Kidney (tissue), 14 donors: ENCODE results near the gene TAGLN2. TPM values are rescaled to one million over a fixed set of nuclear protein-coding genes. Genes with fewer than 3 reads are reported as not detected.

Experiments
- DNase-seq, 5 donors: peaks; one replicate each; pipeline ENCODE4 v3.0.0-alpha.2; 2013 to 2020
- FAIRE-seq: peaks from 2 replicates; lab custom pipeline; 2012; peaks lifted over from hg19 to GRCh38; lab: Jason Lieb, UNC
- H3K27ac ChIP-seq, 2 donors: one replicate each; pipeline ENCODE4 v1.7.0; 2013; ENCODE audit warnings: low read depth in 2 of 2, low read length in 2 of 2, inconsistent platforms in 1 of 2
- H3K27me3 ChIP-seq: one replicate; pipeline ENCODE4 v1.7.1; 2013; ENCODE audit warnings: low read length, inconsistent platforms; ENCODE audit not compliant: control insufficient read depth, insufficient read depth
- H3K36me3 ChIP-seq, 3 donors: one replicate each; pipeline versions ENCODE4 v1.7.0 to v1.7.1; 2013; ENCODE audit warnings: low read length in 3 of 3, control low read depth in 1 of 3, inconsistent platforms in 1 of 3; ENCODE audit not compliant: insufficient read depth in 3 of 3, control insufficient read depth in 2 of 3
- H3K4me1 ChIP-seq, 3 donors: one replicate each; pipeline versions ENCODE4 v1.7.0 to v1.7.1; 2013; ENCODE audit warnings: low read length in 3 of 3, inconsistent platforms in 1 of 3, low read depth in 1 of 3; ENCODE audit not compliant: control insufficient read depth in 2 of 3, insufficient read depth in 2 of 3
- H3K4me3 ChIP-seq, 3 donors: one replicate each; pipeline versions ENCODE4 v1.7.0 to v1.8.1; 2013; ENCODE audit warnings: low read length in 3 of 3, control low read depth in 1 of 3, inconsistent platforms in 1 of 3
- H3K9ac ChIP-seq, 3 donors: one replicate each; pipeline versions ENCODE4 v1.7.0 to v1.7.1; 2013; ENCODE audit warnings: low read length in 3 of 3, control low read depth in 1 of 3, inconsistent platforms in 1 of 3
- H3K9me3 ChIP-seq, 3 donors: one replicate each; pipeline versions ENCODE4 v1.7.0 to v1.7.1; 2013; ENCODE audit warnings: low read length in 3 of 3, control low read depth in 1 of 3, inconsistent platforms in 1 of 3; ENCODE audit not compliant: control insufficient read depth in 2 of 3, insufficient read depth in 1 of 3
- CTCF ChIP-seq: IDR thresholded peaks from 3 replicates; pipeline ENCODE4 v1.5.1; 2012; ENCODE audit warnings: mild to moderate bottlenecking, moderate library complexity, borderline replicate concordance; ENCODE audit not compliant: insufficient read depth; ENCODE audit errors: extremely low read depth
- intact Hi-C: fragments of 100-400 bp; cut with DNase I; formaldehyde crosslinking; loops from one replicate; pipeline ENCODE4 v1.11.1; 2022
- polyA plus RNA-seq: library from polyadenylated mRNA; stranded (reverse); fragments of 350-450 nt; fragmentation: Illumina TruSeq; extraction: RNeasy Lipid Tissue Mini Kit (QIAGEN cat#74804); gene quantifications from one replicate; pipeline ENCODE4 v1.2.3, GENCODE V29; 2014; ENCODE audit warnings: low read depth, low replicate concordance; ENCODE audit not compliant: insufficient read depth
- total RNA-seq: library from RNA; stranded (reverse); fragmentation: NEBNext Ultra II Directional; extraction: Animal tissue kit (Norgen Biotek cat#: 25700); gene quantifications from one replicate; pipeline ENCODE4 v1.2.1, GENCODE V29; 2021
- donor health status: control.
- donor health status: control.
- donor health status: control.
- donor health status: control.
- donor health status: control.
- donor health status: DM: yes; HTN: yes; CAD: no.
- donor health status: Normal renal cell carcinoma (clear cell type).

The TAGLN2 gene
- total and polyA plus RNA-seq, 2 donors from 2014 or later = 223 to 358 TPM

- H3K36me3 ChIP-seq = no peaks in the 10 kb centered on the region
- H3K9me3 ChIP-seq = no peaks in the 10 kb centered on the region
- H3K27ac ChIP-seq = no peak overlapping the region
- no peak overlapping the region for H3K4me3 ChIP-seq
- intact Hi-C loops = no loop called here
- DNase-seq = peak in 1 of 5 donors; percentile 35
- no peaks in the 10 kb centered on the region for H3K27me3 ChIP-seq
- no peak overlapping the region for H3K9ac ChIP-seq
- H3K4me1 ChIP-seq = peaks cover 0 to 5% (median 2%) of the 10 kb centered on the region in 3 donors
- TF ChIP-seq CTCF = no peak
- FAIRE-seq = no peak
Measured at GRCh38 chr1:159943908-159944622, 18.8 kb upstream of the TAGLN2 start.

GRCh38 chr1:159943278-159943640, 18.0 kb upstream of the TAGLN2 start:
- Histone ChIP-seq H3K9ac (no peak overlapping the region), H3K9me3 (no peaks in the 10 kb centered on the region), H3K4me1 (peaks cover 0 to 5% (median 0%) of the 10 kb centered on the region in 3 donors), H3K27me3 (no peaks in the 10 kb centered on the region), H3K36me3 (no peaks in the 10 kb centered on the region), H3K27ac (no peak overlapping the region), H3K4me3 (no peak overlapping the region)
- DNase-seq (peak in 1 of 5 donors; percentile 39), FAIRE-seq (no peak)
- no peak for TF ChIP-seq CTCF
- intact Hi-C loops = no loop called here

- Histone ChIP-seq H3K4me3 (no peak overlapping the region), H3K4me1 (peaks cover 0 to 5% (median 0%) of the 10 kb centered on the region in 3 donors), H3K9ac (no peak overlapping the region), H3K27ac (no peak overlapping the region), H3K9me3 (no peaks in the 10 kb centered on the region), H3K36me3 (no peaks in the 10 kb centered on the region), H3K27me3 (no peaks in the 10 kb centered on the region)
- DNase-seq = peak in 1 of 5 donors; percentile 34
- TF ChIP-seq CTCF = no peak
- intact Hi-C loops = no loop called here
- FAIRE-seq = no peak
Measured at GRCh38 chr1:159942632-159943277, 17.4 kb upstream of the TAGLN2 start.
